ENCODE data around the gene USP25. TPM values are rescaled to one million over a fixed set of nuclear protein-coding genes. Genes with fewer than 3 reads are reported as not detected.

USP25 gene
- 35.1 and 36.3 TPM in 2 replicates for total RNA-seq (2021)
- long read RNA-seq, partial matches to known transcripts: 4 of 7 reads
- long read RNA-seq, other reads (novel, unspliced or antisense): 1 of 7 reads

GRCh38 chr21:15729674-15730483 is at the start of gene USP25:
Gene USP25 (plus strand): TSS chr21:15729982. CDS start chr21:15730394, 412 bp downstream.
- peak; percentile 89 for DNase-seq
- H3K14ac ChIP-seq (ENCODE audit: insufficient read depth, low read length): peak within 1 kb of the TSS; percentile 87
- H3K4me1 ChIP-seq (ENCODE audit: insufficient read depth, low read length): no peaks in the 10 kb centered on the region; the same call in 1 of the 2 replicates
- no CpG with 5 or more reads among the region's 123 CpGs for WGBS (ENCODE audit: extremely low coverage, insufficient read length, low lambda C conversion rate)
- H3K9me3 ChIP-seq (ENCODE audit: control insufficient read depth, low read depth, low read length): no peaks in the 10 kb centered on the region
- no peak within 1 kb of the TSS for H3T11ph ChIP-seq (ENCODE audit: low read length)
- H2BK12ac ChIP-seq (ENCODE audit: insufficient read length, low read depth, low read length): no peak within 1 kb of the TSS
- H2BK15ac ChIP-seq (ENCODE audit: low read depth, low read length): no peak within 1 kb of the TSS; the same call in 1 of the 2 replicates
- Mint-ChIP-seq H3K36me3 (ENCODE audit: insufficient read depth in 1 of 3, low read depth in 3 of 3) (peaks cover 0 to 3% (median 0%) of the 10 kb centered on the region in 3 experiments; a peak in 1 of 7 replicates), H3K9me3 (no peaks in the 10 kb centered on the region), H3K4me3 (peak within 1 kb of the TSS; percentile 92 to 95), H3K27ac (peak within 1 kb of the TSS; percentile 93 to 97 (median 95)), H3K4me1 (peaks cover 26 to 33% of the 10 kb centered on the region in 2 experiments), H3K27me3 (ENCODE audit: low read depth) (peaks cover 5% of the 10 kb centered on the region; the same call in 1 of the 2 replicates)
- no peak within 1 kb of the TSS for H3K4ac ChIP-seq (ENCODE audit: low read depth, low read length)
- H3K79me1 ChIP-seq (ENCODE audit: insufficient read depth, low read depth, low read length, poor library complexity, severe bottlenecking): no peaks in the 10 kb centered on the region
- H3K56ac ChIP-seq (ENCODE audit: insufficient read length, low read depth, low read length): no peak within 1 kb of the TSS
- no peak; the same call in 2 of the 3 replicates for TF ChIP-seq CTCF (conservative IDR thresholded peaks at IDR 0.05)
- peak within 1 kb of the TSS; percentile 99 for H3K9ac ChIP-seq (ENCODE audit: extremely low read depth, insufficient read length, low read length)
- peak within 1 kb of the TSS; percentile 36 for H3K27ac ChIP-seq (ENCODE audit: insufficient read length, low read depth, low read length)
- peaks cover 20% of the 10 kb centered on the region; the same call in 1 of the 2 replicates for H3K79me2 ChIP-seq (ENCODE audit: insufficient read depth, low read length)
- peak within 1 kb of the TSS; percentile 95 for H3K4me2 ChIP-seq (ENCODE audit: insufficient read depth, insufficient read length, low read length)
- H2BK120ac ChIP-seq (ENCODE audit: low read depth, low read length, poor library complexity, severe bottlenecking): no peak within 1 kb of the TSS
- peak within 1 kb of the TSS; percentile 95 for H2AFZ ChIP-seq (ENCODE audit: low read length)
- H3K27me3 ChIP-seq (ENCODE audit: insufficient read depth, low read length): no peaks in the 10 kb centered on the region
- H3K23ac ChIP-seq (ENCODE audit: insufficient read length, low read depth, low read length): no peak within 1 kb of the TSS
- H2BK20ac ChIP-seq (ENCODE audit: low read depth, low read length, poor library complexity, severe bottlenecking): no peak within 1 kb of the TSS
- no peak within 1 kb of the TSS for H4K8ac ChIP-seq (replicated peaks; ENCODE audit: insufficient read length, low read depth, low read length)
- H3K18ac ChIP-seq (ENCODE audit: insufficient read length, low read depth, low read length): peak within 1 kb of the TSS; percentile 56
- peak within 1 kb of the TSS; percentile 80 for H2BK5ac ChIP-seq (ENCODE audit: insufficient read length, low read length)
- H4K91ac ChIP-seq (ENCODE audit: insufficient read length, low read depth, low read length): no peak within 1 kb of the TSS
- no peak within 1 kb of the TSS for H4K5ac ChIP-seq (ENCODE audit: insufficient read length, low read depth, low read length)
- H3K23me2 ChIP-seq (ENCODE audit: insufficient read length, low read depth, low read length, poor library complexity, severe bottlenecking): peaks cover 7% of the 10 kb centered on the region
- H4K20me1 ChIP-seq (ENCODE audit: control insufficient read depth, insufficient read depth, insufficient read length): no peaks in the 10 kb centered on the region
- no peak within 1 kb of the TSS for H2AK5ac ChIP-seq (ENCODE audit: insufficient read length, low read length)
